HepG2 (cell line): ENCODE results near the gene NPC2. TPM values are rescaled to one million over a fixed set of nuclear protein-coding genes. Genes with fewer than 3 reads are reported as not detected.

ENCODE experiments used
- ZNF407 ChIP-seq: sonication (generic); formaldehyde crosslinking; IDR thresholded peaks from one replicate; pipeline ENCODE4 v1.5.1; 2020; ENCODE audit warnings: mild to moderate bottlenecking, missing genetic modification reagents; ENCODE audit errors: not compliant biosample characterization
- ZUFSP ChIP-seq: sonication (generic); formaldehyde crosslinking; IDR thresholded peaks from 2 replicates; pipeline ENCODE4 v1.9.0; 2021; ENCODE audit warnings: missing genetic modification reagents, mild to moderate bottlenecking, borderline replicate concordance
- polyA plus RNA-seq, 8 experiments: library from polyadenylated mRNA; depleted of rRNA in 3 of 8; stranded (reverse) in 7 of 8; unstranded in 1 of 8; fragments of >200 nt; fragmentation: Illumina TruSeq in 4 of 8; extraction: Trizol in 4 of 8; gene quantifications; 2 replicates each; pipeline versions ENCODE4 v1.2.1 to v1.2.3, GENCODE V29; 2011 to 2016; ENCODE audit warnings: low read depth in 4 of 8, missing spikeins in 1 of 8, mixed read lengths in 1 of 8; ENCODE audit not compliant: insufficient read depth in 1 of 8
- total RNA-seq, 5 experiments: library from RNA; depleted of rRNA; stranded (reverse); fragments of >200 nt; fragmentation: Illumina TruSeq; extraction: Trizol; gene quantifications; 2 replicates each; pipeline ENCODE4 v1.2.3, GENCODE V29; 2016; ENCODE audit warnings: low read depth in 1 of 5

The NPC2 gene
- total and polyA plus RNA-seq, 2 of the 13 experiments (the other 11 are each of a cell fraction or from before 2014, with no cell fraction given): 132 to 164 TPM

- no peak for TF ChIP-seq ZNF407 (CRISPR knock-in tag)
- no peak for TF ChIP-seq ZUFSP (CRISPR knock-in tag)
- TF ChIP-seq, all 625 proteins: peak for 0
These were observed 2.3 kb upstream of the NPC2 start (continued) for GRCh38 chr14:74495356-74495755.
